Spleen (tissue), 7 donors: Measurements from ENCODE around the gene SOX15.

Experiments
- CTCF ChIP-seq, 11 experiments: fragments of 200-600 bp in 7 of 11; fragments of 450-650 bp in 4 of 11; sonication (generic) in 4 of 11; IDR thresholded peaks in 8 of 11; conservative IDR thresholded peaks in 3 of 11; 1 replicate in 7 of 11; 2 replicates in 4 of 11; pipeline versions ENCODE4 v1.4.0 to v1.8.0; 2016 to 2021; ENCODE audit warnings: antibody characterized with exemption in 11 of 11, inconsistent platforms in 4 of 11, mild to moderate bottlenecking in 1 of 11
- POLR2A ChIP-seq, 3 donors: fragments of 450-650 bp; IDR thresholded peaks; one replicate each; pipeline ENCODE4 v1.5.1; 2017; ENCODE audit warnings: antibody characterized with exemption in 3 of 3, mild to moderate bottlenecking in 1 of 3
- POLR2AphosphoS5 ChIP-seq, 3 donors: sonication (generic); formaldehyde crosslinking; IDR thresholded peaks; one replicate each; pipeline ENCODE4 v1.5.1; 2017; ENCODE audit warnings: antibody characterized with exemption in 3 of 3
- donor health status: DM: no; HTN: no; CAD: no; lungs with moderate emphysema.
- donor health status: DM: no; HTN: no; CAD: no.
- donor health status: DM: no; HTN: no; CAD: no.

GRCh38 chr17:7548585-7549400 is 41.1 kb downstream of the SOX15 start, which contains the start of gene TNFSF12:
- TF ChIP-seq POLR2A (IDR thresholded peaks at IDR 0.05) (peak in 1 of 3 donors; percentile 41), CTCF (IDR thresholded peaks at IDR 0.05 in 8 of 11, conservative IDR thresholded peaks at IDR 0.05 in 3 of 11) (peak in 5 of 11 experiments; percentile 8 to 24 (median 18)), POLR2AphosphoS5 (IDR thresholded peaks at IDR 0.05) (peak; percentile 83 to 90 (median 89))
